Activated B cell treated with CpG ODN at 0.5 μM for 24 hours (primary cell): ENCODE results near the gene RNF208. TPM values are rescaled to one million over a fixed set of nuclear protein-coding genes. Genes with fewer than 3 reads are reported as not detected.

Experiments used
- ATAC-seq: fragments of 200-7000 bp; cut with Tn5 transposase; one replicate; pipeline ENCODE4 v1.10.0; 2021; ENCODE audit warnings: low read depth, mild to moderate bottlenecking, moderate library complexity
- CTCF ChIA-PET: fragments of 350-600 bp; sonication (Branson Sonifier 250); formaldehyde crosslinking; loops from one replicate; lab custom pipeline; 2021; ENCODE audit warnings: antibody characterized with exemption; lab: Charles Lee
- POLR2A ChIA-PET: fragments of 350-600 bp; sonication (Branson Sonifier 250); formaldehyde crosslinking; loops from one replicate; lab custom pipeline; 2021; ENCODE audit warnings: antibody characterized with exemption; lab: Charles Lee
- DNase-seq: peaks from one replicate; pipeline ENCODE4 v3.0.0; 2022
- H3K27ac Mint-ChIP-seq: one replicate; pipeline ENCODE4 v1.8.0; 2020; ENCODE audit warnings: mixed read lengths
- H3K27me3 Mint-ChIP-seq: one replicate; pipeline ENCODE4 v1.8.0; 2021; ENCODE audit warnings: mixed read lengths
- H3K36me3 Mint-ChIP-seq: one replicate; pipeline ENCODE4 v1.8.0; 2021; ENCODE audit warnings: low read depth, mixed read lengths
- H3K4me1 Mint-ChIP-seq: one replicate; pipeline ENCODE4 v1.8.0; 2021; ENCODE audit warnings: mixed read lengths
- H3K4me3 Mint-ChIP-seq: one replicate; pipeline ENCODE4 v1.8.0; 2020; ENCODE audit warnings: mild to moderate bottlenecking, mixed read lengths
- H3K9me3 Mint-ChIP-seq: one replicate; pipeline ENCODE4 v1.8.0; 2020; ENCODE audit warnings: mixed read lengths
- CTCF ChIP-seq: fragments of 200-600 bp; IDR thresholded peaks from one replicate; pipeline ENCODE4 v1.8.0; 2022; ENCODE audit warnings: antibody characterized with exemption, mild to moderate bottlenecking
- intact Hi-C: fragments of 100-400 bp; cut with micrococcal nuclease; formaldehyde crosslinking; loops from one replicate; pipeline ENCODE4 v1.15.1; 2024
- total RNA-seq: library from RNA; stranded (reverse); gene quantifications from 2 replicates; pipeline ENCODE4 v1.2.3, GENCODE V29; 2022

Gene RNF208
- 1.1 and 1.9 TPM in 2 replicates for total RNA-seq

- no peak for DNase-seq
- CTCF ChIA-PET, result interaction anchor here (0.6 to 2.2 kb wide), 5 partner anchors 12 to 176 kb away, joined by 3 to 10 read pairs (median 3); partner anchors contain the start of genes MAN1B1 and NPDC1
Observed at GRCh38 chr9:137222190-137223077, at the start of gene RNF208. Gene RNF208 (minus strand): TSS chr9:137222240. CDS start chr9:137221212, 1,028 bp downstream.

DNA sequence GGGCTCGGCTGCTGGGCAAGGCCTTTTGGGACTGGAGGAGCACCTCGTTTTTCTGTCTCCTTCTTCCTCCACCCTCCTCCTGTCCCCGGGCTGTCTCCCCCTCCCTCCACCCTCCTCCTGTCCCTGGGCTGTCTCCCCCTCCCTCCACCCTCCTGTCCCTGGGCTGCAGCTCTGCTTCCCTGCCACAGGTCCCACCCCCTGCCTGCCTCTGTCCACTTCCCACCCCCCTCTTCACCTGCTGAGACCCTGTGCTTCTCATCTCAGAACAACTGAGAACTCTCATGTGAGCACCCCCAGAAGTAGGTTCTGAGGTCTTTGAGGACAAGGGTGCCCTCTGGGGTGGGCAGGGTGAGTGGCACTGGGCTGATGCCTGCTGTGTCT is 49.6 kb upstream of the RNF208 start:
- Mint-ChIP-seq H3K4me3 (no peak overlapping the region), H3K27ac (no peak overlapping the region), H3K9me3 (no peaks in the 10 kb centered on the region), H3K4me1 (peaks cover 59% of the 10 kb centered on the region), H3K27me3 (no peaks in the 10 kb centered on the region), H3K36me3 (peaks cover 34% of the 10 kb centered on the region)
- no peak for TF ChIP-seq CTCF
- intact Hi-C loops, result no loop called here
- CTCF ChIA-PET, result no interaction called here
- POLR2A ChIA-PET, result interaction anchor here (0.6 kb wide), 1 partner anchor 724 kb away, joined by 3 read pairs; no protein-coding TSS in a partner anchor
- DNase-seq (no peak), ATAC-seq (no peak)

More at GRCh38 chr9:137222190-137223077, at the start of gene RNF208:
- peak within 1 kb of the TSS; percentile 83 for H3K4me3 Mint-ChIP-seq
- intact Hi-C loops, result loop anchor here (1.0 to 10.0 kb wide), 10 partner anchors 17 to 432 kb away; partner anchors contain the start of genes ANAPC2, C8G, FBXW5 and NDOR1
- ATAC-seq, result no peak
- no peaks in the 10 kb centered on the region for H3K36me3 Mint-ChIP-seq
- peak within 1 kb of the TSS; percentile 73 for H3K27ac Mint-ChIP-seq
- TF ChIP-seq CTCF, result no peak
- H3K4me1 Mint-ChIP-seq, result peaks cover 17% of the 10 kb centered on the region
- H3K27me3 Mint-ChIP-seq, result no peaks in the 10 kb centered on the region
- no peaks in the 10 kb centered on the region for H3K9me3 Mint-ChIP-seq
- POLR2A ChIA-PET, result interaction anchor here (0.5 to 4.1 kb wide), 35 partner anchors 8 to 495 kb away, joined by 3 to 53 read pairs (median 5); partner anchors contain the start of genes ANAPC2, MAN1B1, NDOR1 and NPDC1

DNA sequence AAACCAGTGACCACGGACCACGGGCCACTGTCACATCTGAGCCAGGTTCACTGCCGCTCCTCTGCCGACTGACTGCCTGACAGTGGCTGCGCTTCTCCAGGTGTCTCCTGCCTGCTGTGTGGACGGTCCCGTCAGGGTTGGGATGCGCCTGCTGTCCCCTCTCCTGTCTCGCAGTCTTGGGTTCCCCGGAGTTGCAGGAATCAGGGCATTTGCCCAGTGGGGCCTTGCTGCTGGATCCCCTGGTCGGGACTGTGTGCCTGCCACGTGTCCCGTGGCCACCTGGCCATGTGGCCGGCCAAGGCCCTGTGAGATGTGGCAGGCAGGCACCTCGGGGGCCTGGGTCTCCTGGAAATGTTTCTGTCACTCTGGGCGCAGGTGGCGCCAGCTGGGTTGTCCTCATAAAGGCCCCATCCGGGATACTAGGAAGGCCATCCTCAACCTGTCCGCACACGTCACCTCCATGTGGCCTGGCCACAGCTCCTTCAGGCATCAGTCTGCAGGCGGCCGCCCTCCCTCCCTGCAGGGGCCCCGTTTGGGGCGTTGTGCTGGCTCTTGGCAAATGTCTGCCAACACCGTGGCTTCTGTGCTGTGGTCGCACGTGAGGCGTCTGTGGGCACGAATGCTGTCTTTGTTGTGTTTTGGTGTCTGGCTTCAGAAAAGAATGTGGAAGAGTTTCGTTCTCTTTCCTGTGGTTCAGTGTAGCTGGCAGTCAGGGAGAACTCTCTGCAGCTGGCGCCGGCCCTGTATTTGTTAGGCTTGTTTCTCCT is 49.1 kb upstream of the RNF208 start:
- POLR2A ChIA-PET, result interaction anchor here (0.6 kb wide), 1 partner anchor 723 kb away, joined by 3 read pairs; no protein-coding TSS in a partner anchor

DNA sequence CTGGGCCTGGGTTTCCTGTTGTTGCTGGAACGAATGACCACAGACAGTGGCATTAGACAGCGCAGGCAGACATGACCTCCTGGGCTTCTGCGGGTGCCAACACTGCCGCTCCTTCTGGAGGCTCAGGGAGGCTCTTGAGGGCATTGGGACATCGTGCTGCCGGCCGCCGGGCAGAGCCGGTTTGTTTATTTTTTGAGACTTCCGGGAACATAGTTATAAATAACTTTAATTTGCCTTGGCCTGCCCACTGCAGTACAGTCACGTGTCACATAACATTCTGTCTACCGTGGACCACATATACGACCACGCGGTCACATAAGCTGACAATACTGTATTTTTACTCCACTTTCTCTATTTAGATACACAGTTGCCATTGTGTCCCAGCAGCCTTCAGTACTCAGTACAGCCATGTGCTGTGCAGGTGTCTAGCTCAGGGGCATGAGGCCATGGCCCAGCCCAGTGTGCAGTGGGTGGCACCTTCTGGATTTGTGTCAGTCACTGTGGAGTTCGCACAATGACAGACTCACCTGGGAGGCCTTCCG is 47.3 kb upstream of the RNF208 start:
- Mint-ChIP-seq H3K36me3 (peaks cover 41% of the 10 kb centered on the region), H3K4me3 (peak overlapping the region; percentile 33), H3K27me3 (no peaks in the 10 kb centered on the region), H3K9me3 (no peaks in the 10 kb centered on the region), H3K4me1 (peaks cover 39% of the 10 kb centered on the region), H3K27ac (peak overlapping the region; percentile 44)
- no peak for DNase-seq
- TF ChIP-seq CTCF, result no peak
- intact Hi-C loops, result loop anchor here (2.0 kb wide), 1 partner anchor 29 kb away; the partner anchor contains the start of gene TUBB4B
- peak; percentile 9 for ATAC-seq
- ChIA-PET CTCF (interaction anchor here (1.0 kb wide), 1 partner anchor 33 kb away, joined by 3 read pairs; no protein-coding TSS in a partner anchor), POLR2A (interaction anchor here (0.7 to 3.2 kb wide), 6 partner anchors 8 to 183 kb away, joined by 3 to 20 read pairs (median 4); partner anchors contain the start of genes MAN1B1, TOR4A and TUBB4B)

More for the DNA sequence above, 49.1 kb upstream of the RNF208 start:
- Mint-ChIP-seq H3K4me3 (no peak overlapping the region), H3K4me1 (peaks cover 57% of the 10 kb centered on the region), H3K27me3 (no peaks in the 10 kb centered on the region), H3K9me3 (no peaks in the 10 kb centered on the region), H3K36me3 (peaks cover 34% of the 10 kb centered on the region), H3K27ac (no peak overlapping the region)
- CTCF ChIA-PET, result no interaction called here
- ATAC-seq (no peak), DNase-seq (no peak)
- TF ChIP-seq CTCF, result no peak
- intact Hi-C loops, result no loop called here
